ENCODE data around the gene ZNF236. TPM values are rescaled to one million over a fixed set of nuclear protein-coding genes. Genes with fewer than 3 reads are reported as not detected.

The ZNF236 gene
- total RNA-seq, 2 donors from 2014 or later: 9.7 to 16.9 TPM

DNA sequence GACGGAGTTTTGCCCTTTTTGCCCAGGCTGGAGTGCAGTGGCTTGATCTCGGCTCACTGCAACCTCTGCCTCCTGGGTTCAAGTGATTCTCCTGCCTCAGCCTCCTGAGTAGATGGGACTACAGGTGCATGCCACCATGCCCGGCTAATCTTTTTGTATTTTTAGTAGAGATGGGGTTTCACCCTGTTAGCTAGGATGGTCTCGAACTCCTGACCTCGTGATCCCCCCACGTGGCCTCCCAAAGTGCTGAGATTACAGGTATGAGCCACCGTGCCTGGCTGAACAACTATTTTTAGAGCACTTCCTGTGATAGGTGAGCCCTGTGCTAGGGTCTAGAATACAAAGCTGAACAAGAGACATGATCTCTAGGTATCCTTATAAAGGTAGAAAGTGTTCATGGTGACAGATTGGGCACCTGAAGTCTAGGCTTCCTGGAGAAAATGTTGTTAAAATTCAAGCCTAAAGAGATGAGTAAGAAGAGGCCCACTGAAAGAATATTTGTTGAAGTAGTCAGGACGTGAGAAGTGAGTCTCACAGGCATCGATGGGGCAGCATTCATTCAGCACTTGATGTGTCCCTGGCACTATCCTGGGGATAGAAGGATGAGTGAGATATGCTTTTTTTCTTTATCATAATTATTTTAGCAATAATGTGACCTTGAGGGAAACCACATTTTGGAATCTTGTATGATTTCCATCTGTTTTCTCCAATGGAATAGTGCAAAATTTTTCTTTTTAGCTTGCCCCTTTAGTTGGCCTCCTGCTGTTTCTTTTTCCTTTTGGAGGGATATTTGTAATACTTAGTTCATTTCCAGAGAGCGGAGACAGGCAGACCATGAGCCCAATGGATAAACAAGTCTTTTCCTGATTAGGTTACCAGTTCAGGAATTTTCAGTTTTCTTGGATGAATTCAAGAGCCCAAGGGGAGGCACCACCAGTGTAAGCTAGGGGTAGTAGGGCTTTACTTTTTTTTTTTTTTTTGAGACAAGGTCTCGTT lies 5.1 kb downstream of the ZNF236 start:
- intact Hi-C loops (cut with DNase I): no loop called here
- Histone ChIP-seq H3K36me3 (no peaks in the 10 kb centered on the region), H3K27ac (no peak overlapping the region), H3K4me1 (peaks cover 6% of the 10 kb centered on the region), H3K4me3 (no peak overlapping the region), H3K9ac (ENCODE audit: low read depth in 2 of 2, low read length in 2 of 2) (no peak overlapping the region), H3K27me3 (no peaks in the 10 kb centered on the region), H3K9me3 (no peaks in the 10 kb centered on the region)
- TF ChIP-seq, protein P1, sequence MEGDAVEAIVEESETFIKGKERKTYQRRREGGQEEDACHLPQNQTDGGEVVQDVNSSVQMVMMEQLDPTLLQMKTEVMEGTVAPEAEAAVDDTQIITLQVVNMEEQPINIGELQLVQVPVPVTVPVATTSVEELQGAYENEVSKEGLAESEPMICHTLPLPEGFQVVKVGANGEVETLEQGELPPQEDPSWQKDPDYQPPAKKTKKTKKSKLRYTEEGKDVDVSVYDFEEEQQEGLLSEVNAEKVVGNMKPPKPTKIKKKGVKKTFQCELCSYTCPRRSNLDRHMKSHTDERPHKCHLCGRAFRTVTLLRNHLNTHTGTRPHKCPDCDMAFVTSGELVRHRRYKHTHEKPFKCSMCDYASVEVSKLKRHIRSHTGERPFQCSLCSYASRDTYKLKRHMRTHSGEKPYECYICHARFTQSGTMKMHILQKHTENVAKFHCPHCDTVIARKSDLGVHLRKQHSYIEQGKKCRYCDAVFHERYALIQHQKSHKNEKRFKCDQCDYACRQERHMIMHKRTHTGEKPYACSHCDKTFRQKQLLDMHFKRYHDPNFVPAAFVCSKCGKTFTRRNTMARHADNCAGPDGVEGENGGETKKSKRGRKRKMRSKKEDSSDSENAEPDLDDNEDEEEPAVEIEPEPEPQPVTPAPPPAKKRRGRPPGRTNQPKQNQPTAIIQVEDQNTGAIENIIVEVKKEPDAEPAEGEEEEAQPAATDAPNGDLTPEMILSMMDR (IDR thresholded peaks at IDR 0.05): no peak
- DNase-seq: no peak

DNA sequence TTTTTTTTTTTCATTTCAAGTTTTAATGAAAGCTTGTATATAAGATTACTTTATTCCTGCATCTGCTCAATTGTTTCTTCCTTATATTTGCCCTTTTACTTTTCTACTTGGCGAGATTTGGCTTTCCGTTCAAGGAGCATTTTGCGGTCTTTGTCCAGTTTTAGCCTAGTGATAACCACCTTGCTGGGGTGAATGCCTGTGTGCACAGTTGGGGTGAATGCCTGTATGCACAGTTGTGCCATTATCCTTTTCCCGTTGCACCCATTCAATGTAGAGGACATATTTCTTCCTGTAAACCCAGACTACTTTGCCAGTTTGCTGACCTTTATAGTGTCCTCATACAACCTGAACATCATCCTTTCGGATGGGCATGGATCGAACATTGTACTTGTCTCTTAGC lies 12.0 kb downstream of the ZNF236 start:
- H3K36me3 ChIP-seq: no peaks in the 10 kb centered on the region
- TF ChIP-seq, protein P1 (IDR thresholded peaks at IDR 0.05): no peak
- no peak for DNase-seq
- no peaks in the 10 kb centered on the region for H3K27me3 ChIP-seq
- no peak overlapping the region for H3K9ac ChIP-seq (ENCODE audit: low read depth in 2 of 2, low read length in 2 of 2)
- no peaks in the 10 kb centered on the region for H3K4me1 ChIP-seq
- intact Hi-C loops (cut with DNase I): no loop called here
- H3K9me3 ChIP-seq: no peaks in the 10 kb centered on the region
- H3K27ac ChIP-seq: no peak overlapping the region
- H3K4me3 ChIP-seq: no peak overlapping the region

DNA sequence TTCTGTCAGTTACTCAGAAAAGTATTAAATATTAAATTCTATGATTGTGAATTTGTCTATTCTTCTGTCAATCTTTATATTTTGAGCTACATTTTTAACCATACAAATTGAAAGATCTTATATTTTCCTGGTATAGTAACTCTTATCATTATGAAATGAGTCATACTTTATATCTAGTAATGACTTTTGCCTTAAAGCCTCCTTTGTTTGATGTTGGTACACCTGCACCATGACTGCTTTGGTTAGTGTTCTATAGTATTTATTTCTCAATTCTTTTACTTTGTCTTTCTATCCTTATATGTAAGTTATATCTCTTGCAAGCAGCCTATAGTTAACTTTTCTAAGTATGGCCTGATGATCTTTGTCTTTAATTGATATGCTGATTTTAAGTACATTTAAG lies 13.0 kb downstream of the ZNF236 start:
- H3K36me3 ChIP-seq: no peaks in the 10 kb centered on the region
- no peak overlapping the region for H3K27ac ChIP-seq
- H3K4me1 ChIP-seq: no peaks in the 10 kb centered on the region
- no peaks in the 10 kb centered on the region for H3K27me3 ChIP-seq
- H3K4me3 ChIP-seq: no peak overlapping the region
- H3K9me3 ChIP-seq: no peaks in the 10 kb centered on the region
- intact Hi-C loops (cut with DNase I): no loop called here
- DNase-seq: no peak
- TF ChIP-seq, protein P1 (IDR thresholded peaks at IDR 0.05): no peak
- H3K9ac ChIP-seq (ENCODE audit: low read depth in 2 of 2, low read length in 2 of 2): no peak overlapping the region

DNA sequence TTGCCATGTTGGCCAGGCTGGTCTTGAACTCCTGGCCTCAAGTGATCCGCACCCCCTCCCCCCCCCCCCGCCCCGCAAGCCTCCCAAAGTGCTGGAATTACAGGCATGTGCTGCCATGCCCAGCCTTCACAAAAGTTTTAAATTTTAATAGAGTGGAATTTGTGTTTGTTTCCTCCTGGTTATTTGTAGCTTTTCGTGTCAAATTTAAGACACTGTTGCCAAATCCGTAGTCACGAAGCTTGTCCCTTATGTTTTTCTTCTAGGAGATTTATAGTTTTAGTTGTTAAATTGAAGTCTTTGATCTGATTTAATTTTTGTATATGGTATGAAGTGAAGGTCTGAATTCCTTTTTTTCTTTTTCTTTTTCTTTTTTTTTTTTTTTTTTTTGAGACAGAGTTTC lies 14.7 kb downstream of the ZNF236 start:
- intact Hi-C loops (cut with DNase I): no loop called here
- Histone ChIP-seq H3K9ac (ENCODE audit: low read depth in 2 of 2, low read length in 2 of 2) (no peak overlapping the region), H3K9me3 (no peaks in the 10 kb centered on the region), H3K36me3 (no peaks in the 10 kb centered on the region), H3K27ac (no peak overlapping the region), H3K27me3 (no peaks in the 10 kb centered on the region), H3K4me3 (no peak overlapping the region), H3K4me1 (no peaks in the 10 kb centered on the region)
- no peak for DNase-seq
- TF ChIP-seq, protein P1 (IDR thresholded peaks at IDR 0.05): no peak

DNA sequence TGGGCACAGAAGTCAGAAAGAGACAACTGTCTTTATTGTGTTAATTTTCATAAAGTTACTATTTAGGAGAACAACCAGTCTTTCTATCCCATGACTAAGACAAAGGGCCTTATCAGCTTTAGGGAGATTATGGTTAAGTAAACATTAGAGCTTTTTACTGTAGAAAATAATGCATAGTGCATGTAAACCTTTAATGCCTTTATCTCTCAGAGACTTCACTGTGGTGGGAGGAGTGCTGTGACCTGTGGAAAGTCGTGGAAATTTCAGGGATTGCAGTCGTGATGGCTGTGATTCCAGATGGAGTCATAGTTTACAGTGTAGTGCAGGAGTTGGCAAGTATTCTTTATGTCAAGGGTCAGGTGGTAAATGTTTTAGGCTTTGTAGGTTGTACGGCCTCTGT lies 15.8 kb downstream of the ZNF236 start:
- intact Hi-C loops (cut with DNase I): no loop called here
- TF ChIP-seq, protein P1 (IDR thresholded peaks at IDR 0.05): no peak
- H3K27ac ChIP-seq: peak overlapping the region; percentile 20
- no peaks in the 10 kb centered on the region for H3K36me3 ChIP-seq
- H3K4me1 ChIP-seq: no peaks in the 10 kb centered on the region
- H3K4me3 ChIP-seq: no peak overlapping the region
- no peaks in the 10 kb centered on the region for H3K27me3 ChIP-seq
- peak overlapping the region in 1 of 2 donors; percentile 40 for H3K9ac ChIP-seq (ENCODE audit: low read depth in 2 of 2, low read length in 2 of 2)
- DNase-seq: no peak
- no peaks in the 10 kb centered on the region for H3K9me3 ChIP-seq

All from colonic mucosa (tissue), 4 donors.